Measurements from ENCODE around the gene IPO13.

IPO13 gene

GRCh38 chr1:43930168-43930948 lies 16.4 kb upstream of the IPO13 start:
- DNase-seq = peak; percentile 18

DNA sequence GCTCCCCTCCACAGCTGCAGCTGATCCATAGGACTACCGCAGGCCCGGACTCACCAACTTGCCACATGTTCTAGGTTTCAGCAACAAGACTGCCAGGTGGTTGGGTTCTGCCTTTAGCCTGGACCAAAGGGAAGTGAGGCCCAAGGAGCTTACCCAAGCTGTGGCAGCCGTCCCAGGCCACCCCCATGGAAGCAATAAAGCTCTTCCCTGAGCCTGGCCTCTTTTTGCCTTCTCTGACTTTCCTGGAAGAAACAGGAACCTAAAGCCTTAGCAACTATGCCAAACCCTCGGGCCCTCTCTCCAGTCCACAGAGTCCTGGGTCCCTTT lies 15.8 kb upstream of the IPO13 start:
- DNase-seq = no peak

GRCh38 chr1:43931711-43932660 lies 14.8 kb upstream of the IPO13 start:
- no peak for DNase-seq

DNA sequence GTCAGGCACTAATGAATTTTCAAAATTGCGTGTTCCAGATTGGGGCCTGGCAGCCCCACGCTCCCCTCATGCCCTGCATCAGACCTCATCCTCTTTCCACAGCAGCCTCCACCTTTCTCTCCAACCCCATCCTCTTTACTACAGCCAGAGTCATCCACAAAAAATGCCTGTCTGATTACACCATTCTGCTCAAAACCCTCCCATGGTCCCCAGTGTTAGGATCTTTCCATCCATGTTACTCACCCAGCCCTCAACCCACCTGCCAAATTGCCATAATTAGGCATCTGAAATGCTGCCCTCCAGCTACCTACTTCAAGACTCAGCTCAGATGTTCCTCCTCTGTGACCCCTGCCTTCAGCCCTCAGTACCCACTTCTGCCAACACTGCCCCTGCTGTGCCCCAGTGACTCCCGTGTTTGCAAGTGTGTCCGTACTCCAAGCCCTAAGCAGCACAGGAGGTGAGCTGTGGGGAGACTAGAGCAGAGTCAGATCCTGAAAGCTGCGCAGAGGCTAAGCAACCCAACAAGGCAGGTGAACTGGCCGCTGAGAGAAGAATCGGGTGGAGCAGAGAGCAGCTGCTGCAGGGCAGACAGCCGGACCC lies 13.9 kb upstream of the IPO13 start:
- no peak for DNase-seq

GRCh38 chr1:43933386-43934100 lies 13.2 kb upstream of the IPO13 start, which contains the start of gene ARTN:
Gene ARTN, plus strand, starts transcription at chr1:43933801. Its CDS starts 1,856 bp downstream, at chr1:43935657.
- DNase-seq = no peak

- peak; percentile 54 for DNase-seq
These were observed 12.4 kb upstream of the IPO13 start for GRCh38 chr1:43934101-43934985.

DNA sequence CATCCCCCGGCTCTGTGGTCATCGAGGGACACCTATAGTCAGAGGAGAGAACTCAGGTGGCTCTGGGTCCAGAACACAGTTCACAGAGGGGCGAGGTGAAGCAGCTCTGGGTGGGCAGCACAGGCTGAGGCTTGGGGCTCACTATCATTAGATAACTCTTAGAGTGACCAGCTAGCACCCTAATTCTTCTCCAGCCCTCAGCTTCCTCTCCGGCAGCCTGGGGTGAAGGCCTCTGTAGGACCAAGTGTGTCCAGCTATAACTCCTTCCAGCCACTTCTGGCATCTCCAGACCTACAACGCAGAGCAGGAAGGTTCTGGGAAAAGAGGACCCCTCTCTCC lies 11.8 kb upstream of the IPO13 start:
- DNase-seq = no peak

GRCh38 chr1:43935711-43936427 lies 10.9 kb upstream of the IPO13 start:
- no peak for DNase-seq

DNA sequence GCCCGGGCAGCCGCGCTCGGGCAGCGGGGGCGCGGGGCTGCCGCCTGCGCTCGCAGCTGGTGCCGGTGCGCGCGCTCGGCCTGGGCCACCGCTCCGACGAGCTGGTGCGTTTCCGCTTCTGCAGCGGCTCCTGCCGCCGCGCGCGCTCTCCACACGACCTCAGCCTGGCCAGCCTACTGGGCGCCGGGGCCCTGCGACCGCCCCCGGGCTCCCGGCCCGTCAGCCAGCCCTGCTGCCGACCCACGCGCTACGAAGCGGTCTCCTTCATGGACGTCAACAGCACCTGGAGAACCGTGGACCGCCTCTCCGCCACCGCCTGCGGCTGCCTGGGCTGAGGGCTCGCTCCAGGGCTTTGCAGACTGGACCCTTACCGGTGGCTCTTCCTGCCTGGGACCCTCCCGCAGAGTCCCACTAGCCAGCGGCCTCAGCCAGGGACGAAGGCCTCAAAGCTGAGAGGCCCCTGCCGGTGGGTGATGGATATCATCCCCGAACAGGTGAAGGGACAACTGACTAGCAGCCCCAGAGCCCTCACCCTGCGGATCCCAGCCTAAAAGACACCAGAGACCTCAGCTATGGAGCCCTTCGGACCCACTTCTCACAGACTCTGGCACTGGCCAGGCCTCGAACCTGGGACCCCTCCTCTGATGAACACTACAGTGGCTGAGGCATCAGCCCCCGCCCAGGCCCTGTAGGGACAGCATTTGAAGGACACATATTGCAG lies 10.2 kb upstream of the IPO13 start:
- no peak for DNase-seq

DNA sequence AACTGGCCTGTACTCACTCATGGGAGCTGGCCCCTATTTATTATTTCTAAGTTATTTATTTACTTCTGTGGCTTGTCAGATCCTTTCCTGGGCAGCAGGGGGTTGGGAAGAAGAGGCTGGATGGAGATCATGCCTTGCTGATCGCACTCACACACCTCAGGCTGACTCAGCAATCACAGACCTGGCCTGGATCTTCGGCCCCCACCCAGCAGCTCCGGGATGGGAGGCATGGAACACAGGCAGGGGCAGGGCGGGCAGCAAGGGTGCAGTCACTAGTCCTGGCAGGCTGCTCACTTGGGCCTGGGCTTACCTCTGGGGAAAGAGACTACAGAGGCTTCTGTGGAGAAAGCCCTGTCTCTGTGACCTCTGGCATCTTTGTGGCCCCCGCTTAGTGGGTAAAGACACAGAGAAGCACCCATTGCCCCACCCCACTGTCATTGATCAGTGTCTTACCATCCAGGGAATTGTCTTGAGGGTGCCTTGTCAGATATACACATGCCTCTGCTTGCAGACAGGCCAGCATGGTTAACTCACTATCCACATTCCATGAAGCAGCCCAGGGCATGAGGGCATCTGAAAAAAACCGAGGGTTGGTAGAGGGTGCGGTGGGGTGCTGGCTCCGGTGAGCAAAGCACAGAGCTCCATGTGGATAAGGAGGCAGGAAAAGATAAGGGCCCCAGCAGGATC lies 9.4 kb upstream of the IPO13 start:
- no peak for DNase-seq

- no peak for DNase-seq
These were observed 8.4 kb upstream of the IPO13 start for GRCh38 chr1:43938383-43938782.

DNA sequence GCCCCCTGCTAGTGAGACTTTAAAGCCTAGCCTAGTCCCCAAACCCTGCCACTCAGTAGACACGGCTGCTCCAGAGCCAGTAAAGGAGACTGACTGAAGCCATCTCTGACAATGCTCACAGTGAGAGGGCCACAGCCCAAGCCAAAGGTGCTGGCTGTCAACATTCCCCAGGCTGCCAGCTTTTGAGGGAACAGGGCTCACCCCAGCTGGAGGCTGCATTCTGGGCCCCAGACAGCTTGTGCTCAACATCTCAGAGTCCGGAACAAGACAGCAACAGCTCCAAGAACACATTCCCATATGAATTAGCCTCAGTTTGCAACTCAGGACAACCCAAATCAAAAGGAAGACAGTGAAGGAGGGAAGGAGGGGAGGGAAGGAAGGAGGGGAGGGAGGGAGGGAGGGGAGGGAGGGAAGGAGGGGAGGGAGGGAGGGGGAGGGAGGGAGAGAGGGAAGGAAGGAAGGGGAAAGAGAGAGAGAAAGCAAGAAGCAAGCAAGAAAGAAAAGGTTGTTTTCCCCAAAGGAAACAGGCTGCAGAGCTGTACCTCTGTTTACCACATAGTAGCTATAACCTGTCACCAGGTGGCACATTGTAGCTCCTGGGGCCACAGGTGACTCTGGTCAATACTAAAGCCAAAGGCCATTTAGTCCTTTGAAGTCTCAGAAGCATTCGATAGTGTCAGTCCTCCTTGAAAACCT lies 7.7 kb upstream of the IPO13 start:
- DNase-seq = no peak

DNA sequence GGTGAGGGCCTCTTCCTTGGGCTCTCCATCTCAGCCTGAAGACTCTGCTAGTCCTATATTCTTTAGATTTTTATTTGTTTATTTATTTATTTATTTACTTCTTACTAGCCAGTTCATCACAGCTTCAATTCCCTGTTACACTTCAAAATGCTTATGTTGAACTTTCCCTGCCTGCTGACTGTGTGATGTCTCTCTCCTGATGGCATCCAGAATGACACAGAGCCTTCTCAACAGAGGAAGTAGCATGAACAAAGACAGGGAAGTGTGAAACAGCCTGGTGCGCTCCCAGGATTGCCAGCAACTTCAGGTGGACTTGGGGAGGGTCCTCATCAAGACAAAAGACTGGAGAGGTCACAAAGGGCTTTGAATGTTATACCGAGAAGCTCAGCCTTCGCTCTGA lies 4.3 kb upstream of the IPO13 start:
- no peak for DNase-seq

DNA sequence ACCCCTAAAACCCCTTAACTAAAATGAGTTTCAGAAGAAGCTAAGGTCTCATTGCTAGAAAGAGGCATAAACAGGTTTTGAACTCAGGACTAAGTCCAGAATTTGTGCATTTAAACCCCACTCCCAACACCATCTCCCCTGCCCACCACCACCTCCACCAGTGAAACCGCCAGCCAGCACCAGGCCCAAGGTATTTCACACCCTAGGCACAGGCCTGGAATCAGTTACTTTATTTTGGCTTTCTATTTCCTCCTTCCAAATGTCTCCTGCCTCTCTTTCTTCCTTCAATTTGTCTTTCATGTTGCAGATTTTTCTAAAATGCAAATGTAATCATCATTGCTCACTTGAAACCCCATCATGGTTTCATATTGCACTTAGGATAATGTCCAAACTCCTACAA lies 1.9 kb upstream of the IPO13 start:
- no peak for DNase-seq

DNA sequence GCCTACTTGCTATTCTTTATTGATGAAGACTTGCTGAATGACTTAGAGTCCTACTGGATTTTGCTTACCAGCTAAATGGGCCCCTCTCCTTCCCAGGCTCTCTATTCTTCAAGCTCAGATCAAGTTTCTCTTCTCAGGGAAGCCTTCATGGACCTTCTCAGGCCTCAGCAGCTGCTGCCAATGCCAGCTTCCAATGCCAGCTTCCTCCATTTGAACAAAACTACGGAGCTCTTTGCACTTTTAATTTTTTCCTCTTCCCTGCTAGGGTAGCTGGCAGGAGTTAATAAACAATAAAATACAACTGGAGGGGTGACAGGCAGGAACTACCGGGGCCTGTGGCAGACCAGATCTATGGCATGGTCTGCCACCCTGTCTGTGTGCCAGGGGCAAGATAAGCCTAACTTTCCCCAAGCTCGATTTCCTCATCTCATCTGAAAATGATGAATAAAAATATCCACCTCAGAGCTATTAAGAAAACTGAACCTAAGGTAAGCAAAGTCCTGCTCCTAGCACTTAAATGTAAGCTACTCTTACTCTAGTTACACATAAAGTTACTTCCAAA lies 995 bp upstream of the IPO13 start:
- DNase-seq = no peak

DNA sequence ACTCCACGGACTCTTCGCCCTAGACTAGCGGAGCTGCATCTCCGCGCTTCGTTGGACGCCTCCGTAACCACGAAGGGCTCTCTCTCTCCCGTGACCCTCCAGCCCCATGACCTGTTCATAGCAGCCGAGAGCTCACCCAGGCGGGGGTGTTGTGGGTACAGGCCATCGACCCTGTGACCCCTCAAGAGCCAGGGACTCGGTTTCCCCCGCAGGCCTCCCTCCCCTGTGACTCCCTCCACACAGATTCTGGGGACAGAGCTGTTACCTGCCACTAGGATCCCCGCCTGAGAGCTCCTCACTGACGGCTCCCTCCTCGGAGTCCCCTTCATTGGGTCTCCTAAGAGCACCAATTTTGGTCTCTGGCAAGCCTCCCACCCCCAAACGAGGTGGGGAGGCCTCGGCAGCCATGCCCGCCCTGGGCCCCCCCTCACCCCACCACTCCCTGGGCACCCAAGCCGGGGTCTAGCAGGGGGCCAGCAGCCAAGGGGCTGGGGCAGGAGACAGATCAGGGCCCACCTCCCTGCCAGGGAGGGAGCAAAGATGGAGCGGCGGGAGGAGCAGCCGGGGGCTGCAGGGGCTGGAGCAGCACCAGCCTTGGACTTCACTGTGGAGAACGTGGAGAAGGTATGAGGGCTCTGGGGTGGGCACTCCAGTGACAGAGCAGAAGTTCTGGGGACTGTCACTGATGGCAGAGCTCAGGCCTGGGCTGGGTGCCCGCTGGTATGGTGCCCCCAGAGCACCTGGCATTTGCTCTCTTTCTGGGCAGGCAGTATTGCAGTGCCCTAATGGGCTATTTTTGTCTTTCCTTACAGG lies 517 bp downstream of the IPO13 start:
- DNase-seq = no peak

DNA sequence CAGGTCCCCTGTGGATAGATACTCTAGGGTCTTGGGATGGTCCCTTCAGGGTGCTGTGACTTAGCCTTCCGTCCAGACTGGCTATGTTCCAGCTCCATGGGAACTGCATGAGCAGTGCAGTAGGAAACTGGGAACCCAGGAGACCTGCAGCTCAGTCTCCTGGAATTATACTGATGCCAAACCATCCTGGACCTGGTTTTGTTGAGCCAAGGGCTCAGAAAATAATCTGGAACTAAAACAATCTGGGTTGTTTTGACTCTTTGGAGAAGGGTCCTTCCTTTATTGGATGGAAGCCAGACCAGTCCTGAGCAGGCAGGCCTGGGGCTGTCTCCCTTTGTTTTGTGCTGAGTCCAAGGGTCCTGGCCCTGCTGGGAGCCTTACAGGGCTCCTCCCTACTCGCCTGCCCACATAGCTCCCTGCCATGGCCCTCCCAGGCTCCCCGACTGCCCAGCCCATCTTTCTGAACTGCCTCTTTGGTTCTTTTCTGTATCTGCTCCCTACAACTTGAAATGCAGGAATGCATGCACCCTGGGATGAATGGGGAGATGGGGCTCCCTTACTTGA lies 1.2 kb downstream of the IPO13 start:
- no peak for DNase-seq

DNA sequence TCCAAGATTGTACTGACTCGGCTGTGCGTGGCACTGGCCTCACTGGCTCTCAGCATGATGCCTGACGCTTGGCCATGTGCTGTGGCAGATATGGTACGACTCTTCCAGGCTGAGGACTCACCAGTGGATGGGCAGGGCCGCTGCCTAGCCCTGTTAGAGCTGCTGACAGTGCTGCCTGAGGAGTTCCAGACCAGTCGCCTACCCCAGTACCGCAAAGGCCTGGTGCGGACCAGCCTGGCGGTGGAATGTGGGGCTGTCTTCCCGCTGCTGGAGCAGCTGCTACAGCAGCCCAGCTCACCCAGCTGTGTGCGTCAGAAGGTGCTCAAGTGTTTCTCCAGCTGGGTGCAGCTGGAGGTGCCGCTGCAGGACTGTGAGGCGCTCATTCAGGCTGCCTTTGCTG lies 2.9 kb downstream of the IPO13 start:
- DNase-seq = no peak

Measured in CD4-positive, alpha-beta T cell treated with Interleukin-6 for 4 hours (primary cell).